HG03432 (cell line): ENCODE measurements around the gene DOCK1.

ENCODE experiments used
- ATAC-seq: cut with Tn5 transposase; IDR thresholded peaks from one replicate; pipeline ENCODE4 v1.9.1; 2021; ENCODE audit warnings: mild to moderate bottlenecking, moderate library complexity; ENCODE audit not compliant: unreplicated experiment

The DOCK1 gene

DNA sequence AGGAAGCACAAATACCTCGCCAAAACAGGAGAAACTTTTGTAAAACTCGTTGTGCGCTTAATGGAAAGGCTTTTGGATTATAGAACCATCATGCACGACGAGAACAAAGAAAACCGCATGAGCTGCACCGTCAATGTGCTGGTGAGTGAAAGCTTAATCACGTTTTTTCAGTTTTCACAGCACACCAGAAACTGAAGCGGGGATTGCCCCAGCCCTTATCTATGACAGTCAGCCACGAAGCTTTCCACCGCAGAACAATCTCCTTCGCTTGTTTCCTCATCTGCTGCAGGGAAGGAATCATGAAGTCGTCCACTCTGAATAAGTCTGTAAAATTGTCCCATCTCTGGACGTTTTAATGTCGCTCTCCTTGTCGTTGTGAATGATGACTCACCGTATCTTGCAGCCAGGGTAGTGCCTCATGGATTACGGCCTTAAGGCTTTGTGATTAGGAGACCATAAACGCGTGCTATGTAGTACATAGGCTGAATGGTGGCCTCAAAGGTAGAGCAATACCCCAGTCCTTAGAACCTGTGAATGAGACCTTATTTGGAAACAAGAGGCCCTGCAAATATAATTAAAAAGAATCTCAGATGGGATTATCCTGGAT is 468.9 kb downstream of the DOCK1 start:
- no peak for ATAC-seq

DNA sequence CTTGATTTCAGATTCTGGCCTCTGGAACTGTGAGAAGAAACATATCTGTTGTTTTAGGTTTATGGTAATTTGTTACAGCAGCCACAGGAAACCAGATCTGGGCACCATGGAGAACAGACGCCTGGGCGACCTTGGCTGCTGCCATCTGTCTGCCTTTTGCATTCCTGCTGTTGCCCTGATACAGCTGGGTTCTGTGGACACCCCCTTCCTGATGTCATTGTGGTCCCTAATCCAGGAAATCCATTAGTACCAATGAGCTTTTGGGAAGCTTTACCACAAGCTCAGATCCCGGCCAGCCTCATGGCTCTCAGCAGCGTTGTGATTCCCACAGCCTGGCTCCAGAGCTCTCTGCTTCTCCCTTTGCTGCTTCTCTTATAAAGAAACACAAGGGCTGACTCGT is 469.7 kb downstream of the DOCK1 start:
- no peak for ATAC-seq

DNA sequence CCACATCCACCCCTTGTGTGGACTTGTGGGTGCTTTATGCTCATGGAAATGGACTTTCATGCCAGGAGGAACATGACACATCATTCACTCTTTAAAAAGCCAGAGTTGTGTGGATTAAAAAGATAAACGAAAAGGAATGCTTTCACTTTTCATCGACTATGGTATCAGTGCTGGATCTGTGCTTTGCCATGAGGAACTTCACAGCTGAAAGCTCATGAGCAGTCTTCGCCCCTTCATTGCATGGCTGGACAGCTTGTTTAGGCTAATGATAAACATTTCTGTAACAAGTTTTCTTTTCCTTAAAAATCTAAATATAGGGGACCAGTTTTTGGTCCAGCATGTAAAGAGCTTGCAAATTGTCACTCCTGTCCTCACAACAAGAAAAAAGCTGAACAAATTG is 470.2 kb downstream of the DOCK1 start:
- no peak for ATAC-seq

DNA sequence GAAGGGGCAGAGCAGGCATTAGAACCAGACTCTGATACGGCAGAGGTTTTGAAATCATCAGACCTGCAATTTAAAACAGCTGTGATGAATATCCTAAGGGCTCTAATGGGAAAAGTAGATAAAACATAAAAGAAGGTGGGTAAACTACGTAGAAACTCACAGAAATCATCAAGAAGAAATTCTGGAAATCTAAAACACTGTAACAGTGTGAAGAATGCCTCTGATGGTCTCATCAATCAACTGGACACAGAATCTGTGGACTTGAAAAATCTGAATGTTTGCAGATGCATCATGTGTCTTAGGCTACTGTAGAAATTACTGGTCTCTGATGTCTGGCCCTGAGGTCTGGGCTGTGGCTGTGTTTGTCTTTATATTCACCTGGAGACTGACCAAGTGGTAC is 470.8 kb downstream of the DOCK1 start:
- ATAC-seq, result no peak

DNA sequence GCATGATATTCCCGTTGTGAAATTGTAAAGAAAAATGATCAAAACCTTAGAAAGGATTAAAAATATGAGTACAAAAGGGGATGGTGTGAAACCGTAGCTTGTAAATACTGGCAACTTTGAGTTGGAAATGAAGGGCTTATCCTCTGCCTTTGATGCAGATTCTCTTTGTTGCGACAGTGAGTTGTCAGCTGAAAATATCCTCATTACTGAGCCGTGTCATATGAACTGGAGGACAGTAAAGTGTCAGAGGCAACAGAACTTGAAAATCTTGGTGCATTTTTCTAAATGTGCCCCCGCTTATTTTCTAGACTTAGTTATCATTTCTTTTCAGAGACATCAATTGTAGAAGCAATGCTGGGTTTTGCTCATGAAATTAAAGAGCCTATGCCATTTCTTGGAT is 473.4 kb downstream of the DOCK1 start:
- no peak for ATAC-seq

DNA sequence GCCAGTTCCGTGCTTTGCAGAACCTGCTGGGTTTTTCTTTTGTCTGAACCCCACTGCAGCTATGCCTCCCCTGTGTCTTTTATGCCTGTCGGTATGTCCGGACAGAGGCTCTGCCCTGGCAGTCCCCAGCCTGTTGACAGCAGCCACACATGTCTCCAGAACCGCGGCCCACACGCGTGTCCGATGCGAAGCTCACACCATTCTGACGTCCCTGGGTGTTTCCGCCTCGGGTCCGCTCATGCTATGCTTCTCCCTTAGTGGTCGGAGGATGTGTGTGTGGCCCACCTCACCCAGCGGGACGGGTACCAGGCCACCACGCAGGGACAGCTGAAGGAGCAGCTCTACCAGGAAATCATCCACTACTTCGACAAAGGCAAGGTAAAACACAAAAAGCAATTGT is 479.3 kb downstream of the DOCK1 start:
- ATAC-seq, result no peak

DNA sequence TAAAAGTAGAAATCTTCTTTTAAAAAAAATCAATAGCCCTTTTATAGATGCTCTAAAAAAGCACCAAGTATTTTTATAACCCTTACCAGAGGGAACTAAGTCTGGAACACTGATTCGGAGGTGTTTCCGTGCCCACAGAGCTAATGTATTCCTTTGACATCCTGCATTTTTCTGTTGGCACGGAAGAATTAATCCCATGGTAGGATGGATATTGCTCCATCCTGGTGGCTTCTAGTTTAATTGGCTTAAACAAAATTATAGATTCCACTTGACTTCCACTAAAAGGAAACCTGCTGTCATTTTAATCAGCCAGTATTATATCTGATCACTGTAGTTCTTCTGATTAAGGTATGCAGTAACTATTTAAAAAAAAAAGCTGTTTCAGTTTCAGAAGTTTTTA is 479.8 kb downstream of the DOCK1 start:
- ATAC-seq, result no peak

DNA sequence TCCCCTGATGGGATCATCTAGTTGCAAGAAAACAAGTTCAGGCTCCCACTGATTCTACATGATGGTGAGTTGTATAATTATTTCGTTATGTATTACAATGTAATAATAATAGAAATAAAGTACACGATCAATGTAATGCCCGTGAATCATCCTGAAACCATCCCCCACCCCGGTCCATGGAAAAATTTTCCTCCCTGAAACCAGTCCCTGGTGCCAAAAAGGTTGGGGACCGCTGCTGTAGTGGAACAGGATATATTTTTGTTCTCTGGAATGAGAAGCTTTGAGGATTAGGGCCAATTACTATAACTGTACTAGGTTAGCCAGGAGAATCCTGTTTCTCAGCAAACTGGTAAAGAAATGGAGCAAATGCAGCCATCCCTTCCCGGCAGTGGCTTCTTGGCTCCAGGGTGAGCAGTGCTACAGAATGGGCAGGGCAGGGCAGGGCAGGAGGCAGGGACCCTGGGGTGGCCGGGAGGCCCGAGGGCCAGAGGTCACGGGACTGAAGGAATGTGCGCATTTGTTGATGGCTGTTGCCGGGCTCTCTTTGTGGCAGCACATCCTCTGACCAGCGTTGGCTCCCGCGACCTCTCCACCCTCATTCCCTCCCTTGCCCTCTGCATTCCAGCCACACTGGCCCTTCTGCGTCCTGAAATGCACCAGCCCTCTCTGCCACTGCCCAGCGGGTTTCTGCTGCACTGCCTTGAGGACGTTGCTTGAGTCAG is 481.5 kb downstream of the DOCK1 start:
- ATAC-seq, result no peak

DNA sequence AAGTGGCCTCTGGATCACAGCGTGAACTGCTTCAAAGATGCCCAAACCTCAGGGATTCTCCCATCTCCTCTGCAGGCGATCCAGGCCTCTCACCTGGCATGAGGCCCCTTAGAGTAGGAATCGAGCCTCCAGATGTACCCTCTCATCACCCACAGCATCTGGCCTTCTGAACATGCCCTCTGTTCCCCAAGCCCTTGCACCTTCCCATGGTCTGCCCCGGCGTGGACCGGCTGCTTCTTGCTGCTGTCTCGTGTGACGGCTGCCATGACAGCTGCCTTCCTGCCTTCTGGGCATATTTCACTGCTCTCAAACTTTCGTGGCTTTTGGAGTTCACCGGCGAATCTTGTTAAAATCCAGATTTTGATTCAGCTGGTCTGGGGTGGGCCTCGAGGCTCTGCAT is 486.6 kb downstream of the DOCK1 start:
- no peak for ATAC-seq

DNA sequence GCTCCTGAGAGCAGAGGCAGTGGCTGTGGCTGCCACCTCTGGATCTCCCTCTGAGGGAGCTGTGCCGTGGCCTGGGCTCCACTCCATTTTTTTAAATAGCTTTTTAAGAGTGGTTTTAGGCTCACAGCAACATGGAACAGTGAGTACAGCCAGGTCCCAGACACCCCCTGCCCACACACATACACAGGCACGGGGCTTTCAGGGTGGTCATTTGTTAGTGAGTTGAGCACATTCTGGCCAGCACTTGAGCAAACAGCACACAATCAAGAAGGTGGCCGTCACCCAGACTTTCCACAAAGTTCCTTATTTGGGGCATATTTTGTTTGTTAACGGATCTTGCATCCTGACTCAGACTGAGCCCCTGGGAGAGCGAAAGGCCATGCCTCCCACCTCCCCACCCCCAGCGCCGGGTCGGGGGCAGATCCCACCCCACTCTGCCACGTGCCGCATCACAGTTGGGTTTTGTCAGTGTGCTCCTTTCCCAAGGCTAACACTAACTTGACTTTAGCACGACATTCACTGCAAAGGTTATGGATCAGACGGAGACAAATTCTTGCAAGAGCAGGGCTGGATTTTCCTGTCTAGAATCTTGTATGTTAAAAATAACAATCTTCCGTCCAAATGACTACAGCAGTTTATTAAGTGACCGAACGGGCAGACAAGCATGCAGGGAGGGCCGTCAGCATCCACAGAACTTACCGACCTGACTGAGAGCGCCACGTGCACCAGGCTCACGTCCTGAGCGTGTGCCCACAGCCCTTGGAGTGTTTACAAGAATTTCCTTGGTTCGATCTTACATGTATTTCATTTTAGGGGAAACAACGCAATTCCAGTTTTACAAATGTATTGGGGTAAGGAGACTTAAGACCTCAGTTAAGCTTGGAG is 487.4 kb downstream of the DOCK1 start:
- no peak for ATAC-seq

DNA sequence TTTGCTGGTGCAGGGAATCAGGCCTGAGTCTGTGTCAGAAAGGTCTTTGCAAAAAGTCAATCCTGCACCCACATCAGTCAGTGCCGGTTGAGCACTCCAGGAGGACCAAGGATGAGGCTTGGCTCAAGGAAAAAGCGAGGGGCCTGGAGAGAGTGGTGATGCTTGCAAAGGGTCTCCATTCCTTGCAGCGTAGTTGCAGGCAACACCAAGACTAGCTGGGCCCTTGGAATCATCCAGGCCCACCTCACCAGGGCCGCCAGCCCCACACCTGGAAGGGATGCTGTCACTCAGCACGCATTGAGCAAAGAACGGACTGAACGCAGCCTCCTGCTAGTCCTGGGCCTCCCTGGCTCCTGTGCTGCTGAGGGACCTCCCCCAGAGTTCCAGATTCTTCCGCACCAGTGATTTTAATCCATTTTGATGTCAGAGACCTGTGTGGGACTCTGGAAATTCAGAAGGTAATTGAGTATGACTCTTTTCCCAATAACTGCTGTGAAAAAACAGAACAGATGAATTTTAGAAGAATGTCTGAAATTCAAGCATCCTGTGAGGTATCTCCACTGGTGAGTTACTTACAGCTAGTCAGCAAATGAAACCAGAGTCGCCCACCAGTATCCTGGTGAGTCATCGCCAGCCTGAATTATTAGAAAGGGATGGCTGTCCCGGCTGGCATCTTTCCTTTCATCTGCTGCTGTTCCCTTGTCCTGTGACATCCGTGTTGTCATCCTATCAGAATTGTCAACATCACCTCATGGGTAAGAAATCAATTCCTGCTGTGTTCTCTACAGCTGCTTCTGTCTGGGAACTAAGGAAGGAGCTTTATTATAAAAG is 493.1 kb downstream of the DOCK1 start:
- no peak for ATAC-seq

DNA sequence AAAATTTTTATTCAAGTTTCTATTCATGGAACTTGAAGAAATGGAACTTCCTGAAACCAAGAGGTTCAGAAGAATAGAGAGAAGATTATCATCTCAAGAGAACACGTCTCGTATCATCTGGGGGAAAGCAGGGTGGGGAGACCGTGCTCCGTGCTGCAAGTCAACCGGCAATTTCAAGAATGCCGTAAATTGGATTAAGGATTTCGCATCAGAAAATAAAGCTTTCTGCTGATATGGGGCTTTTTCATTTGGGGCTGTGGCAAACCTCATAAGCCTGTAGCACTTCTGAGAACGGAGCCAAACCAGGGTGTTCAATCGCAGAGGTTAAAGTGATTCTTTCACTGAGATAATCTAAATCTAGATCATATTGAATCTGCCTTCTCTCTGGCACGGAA is 493.7 kb downstream of the DOCK1 start:
- no peak for ATAC-seq

DNA sequence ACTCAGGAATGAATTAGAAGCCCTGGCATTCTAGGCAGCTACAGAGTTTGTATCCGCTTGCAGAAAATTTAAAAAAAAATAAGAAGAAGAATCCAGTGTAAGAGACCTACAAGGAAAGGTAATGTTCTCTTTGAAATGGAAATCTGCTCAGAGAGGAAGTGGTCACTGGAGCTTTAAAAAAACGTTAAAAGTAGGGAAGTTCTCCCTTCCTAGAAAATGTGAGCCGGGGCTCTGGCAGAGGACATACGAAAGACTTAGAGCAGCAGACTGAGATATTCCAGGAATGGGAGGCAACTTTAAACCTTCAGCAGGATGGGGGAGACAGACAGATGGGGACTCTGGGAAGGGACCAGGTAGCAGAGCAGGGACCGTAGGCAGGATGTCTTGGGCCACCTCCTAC is 494.4 kb downstream of the DOCK1 start:
- no peak for ATAC-seq

DNA sequence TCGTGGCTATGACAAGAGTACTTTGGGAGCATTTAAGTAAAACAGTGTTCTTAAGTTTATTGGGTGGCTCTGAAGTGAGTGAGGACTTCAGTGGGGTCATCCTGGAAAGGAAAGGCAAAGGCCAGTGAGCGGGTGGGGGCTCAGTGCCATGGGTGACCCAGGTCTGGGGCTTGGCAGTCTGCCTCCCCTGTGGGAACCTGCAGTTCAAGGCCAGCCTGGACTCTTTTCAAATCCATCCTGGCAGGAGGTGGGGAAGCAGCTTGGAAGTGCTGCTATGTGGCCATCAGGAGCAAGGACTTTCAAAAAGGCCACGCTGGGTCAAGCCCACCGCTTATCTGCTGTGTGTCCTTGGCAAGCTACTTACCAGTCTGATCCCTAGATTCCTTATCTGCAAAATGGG is 495.0 kb downstream of the DOCK1 start:
- no peak for ATAC-seq

DNA sequence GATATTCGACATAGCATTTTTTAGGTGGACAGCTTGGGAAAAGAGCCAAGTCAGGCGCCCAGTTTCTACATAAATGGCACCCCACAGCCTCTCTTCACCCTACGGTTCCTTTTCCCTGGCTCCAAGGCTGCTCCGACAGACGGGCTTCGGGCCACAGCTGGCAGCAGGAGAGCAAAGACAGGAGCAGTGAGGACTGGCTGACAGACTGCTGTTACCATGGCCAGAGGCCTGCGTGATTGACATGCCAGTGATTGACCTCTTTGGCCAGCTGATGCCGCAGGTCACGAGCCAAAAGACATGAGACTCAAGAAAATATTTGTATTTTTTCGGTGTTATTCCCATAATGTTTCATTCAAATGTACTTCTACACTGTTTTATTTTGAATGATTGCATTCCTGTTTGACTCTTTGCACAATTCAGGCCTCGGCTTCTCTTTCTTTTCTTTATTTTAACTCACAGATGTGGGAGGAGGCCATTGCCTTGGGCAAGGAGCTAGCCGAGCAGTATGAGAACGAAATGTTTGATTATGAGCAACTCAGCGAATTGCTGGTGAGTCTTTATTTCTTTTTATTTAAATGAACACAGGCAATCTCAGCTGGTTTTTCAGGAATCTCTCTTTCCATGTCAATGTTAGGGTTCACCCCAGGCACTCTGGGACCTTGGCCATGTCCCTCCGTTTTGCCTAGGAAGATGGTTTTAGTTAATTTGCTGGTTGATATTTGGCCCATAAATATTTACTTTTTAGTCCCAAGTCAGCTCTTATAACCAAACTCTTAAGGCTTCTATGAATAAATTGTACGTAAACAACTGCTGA is 497.6 kb downstream of the DOCK1 start:
- ATAC-seq, result no peak

DNA sequence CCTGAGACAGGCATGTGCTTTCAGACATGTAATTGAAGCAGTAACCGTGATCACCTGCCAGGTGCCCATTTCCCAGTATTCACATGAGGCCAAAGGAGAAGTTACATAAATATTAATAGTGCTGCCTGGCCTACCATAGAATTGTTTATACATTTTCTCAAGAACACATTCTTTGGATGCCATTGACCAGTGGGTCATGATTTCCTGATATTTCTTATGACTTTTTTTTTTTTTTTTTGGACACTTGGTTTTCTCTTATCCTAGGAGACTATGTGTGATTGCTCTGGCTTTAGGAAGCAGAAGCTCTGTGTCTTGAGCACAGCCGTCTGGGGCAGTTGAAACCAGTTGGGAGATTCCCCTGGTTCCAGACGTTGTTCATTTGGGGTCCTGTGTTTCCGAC is 500.0 kb downstream of the DOCK1 start:
- ATAC-seq, result no peak

DNA sequence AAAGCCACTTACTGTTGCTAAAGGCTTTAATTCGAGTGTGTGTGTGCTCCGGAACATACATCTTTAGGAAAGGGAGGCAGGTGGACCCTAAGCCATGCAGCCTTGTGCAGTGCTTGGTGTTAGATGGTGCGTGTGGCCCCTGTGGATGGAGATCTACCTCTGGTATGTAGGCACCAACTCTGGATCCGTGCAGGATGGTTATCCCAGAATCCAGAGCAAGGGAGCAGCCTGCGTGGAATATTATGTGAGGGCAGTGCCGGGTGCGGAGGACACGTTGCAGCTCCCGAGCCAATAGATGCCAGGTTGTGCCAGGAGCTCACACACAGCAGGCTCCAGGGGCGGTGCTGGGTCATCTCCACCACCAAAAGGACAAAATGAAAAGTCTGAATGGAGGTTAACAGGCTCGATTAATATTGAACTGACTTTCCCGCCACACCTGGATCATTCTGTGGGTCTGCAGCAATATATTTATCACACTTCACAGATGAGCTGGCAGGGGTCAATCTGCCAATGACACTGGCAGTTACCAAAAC is 500.9 kb downstream of the DOCK1 start:
- ATAC-seq, result no peak

DNA sequence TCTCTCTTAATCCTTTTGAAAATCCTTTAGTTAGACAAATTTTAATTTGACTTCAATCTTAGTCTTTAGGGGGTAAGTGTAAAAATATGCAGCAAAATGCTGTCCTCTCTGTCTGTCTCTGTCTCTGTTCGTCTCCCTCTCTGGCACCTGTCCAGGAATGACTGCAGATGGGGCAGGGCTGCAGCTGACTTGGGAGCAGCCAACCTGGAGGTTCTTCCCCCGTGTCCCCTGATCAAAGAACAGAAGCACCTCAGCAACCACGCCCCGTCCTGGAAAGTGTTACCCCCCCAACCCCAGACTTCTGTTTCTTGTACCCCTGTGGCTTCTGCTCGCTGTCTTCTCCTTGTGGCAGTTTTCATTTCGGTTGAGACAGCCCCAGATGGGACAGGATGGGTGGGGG is 502.3 kb downstream of the DOCK1 start:
- ATAC-seq, result no peak

DNA sequence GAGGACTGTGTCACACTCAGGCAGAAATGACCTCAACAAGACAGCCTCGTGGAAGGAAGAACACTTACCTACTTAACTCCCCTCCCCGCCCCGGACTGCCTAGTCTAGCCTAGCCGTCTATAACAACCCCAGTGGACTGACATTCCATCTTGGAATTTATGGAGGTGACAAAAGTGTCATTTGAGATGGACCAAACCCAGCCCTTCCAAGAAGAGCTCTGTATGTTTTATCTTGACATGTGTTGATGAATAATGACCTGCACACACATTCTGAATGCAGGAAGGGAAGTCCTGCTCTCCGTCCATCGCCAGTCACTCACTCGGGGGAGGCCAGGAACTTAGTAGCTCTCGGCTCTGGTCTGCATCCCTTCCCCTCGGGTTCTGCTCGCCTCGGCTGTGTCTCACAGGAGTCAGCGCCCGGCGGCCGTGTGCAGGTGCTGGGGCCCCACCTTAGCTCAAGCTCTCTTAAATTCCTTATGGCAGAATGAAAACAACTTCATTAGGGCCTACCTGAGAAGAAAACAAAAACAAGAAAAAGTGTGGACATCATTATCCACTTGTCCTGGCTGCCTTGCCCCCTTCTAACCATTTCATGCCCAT is 503.0 kb downstream of the DOCK1 start:
- no peak for ATAC-seq

DNA sequence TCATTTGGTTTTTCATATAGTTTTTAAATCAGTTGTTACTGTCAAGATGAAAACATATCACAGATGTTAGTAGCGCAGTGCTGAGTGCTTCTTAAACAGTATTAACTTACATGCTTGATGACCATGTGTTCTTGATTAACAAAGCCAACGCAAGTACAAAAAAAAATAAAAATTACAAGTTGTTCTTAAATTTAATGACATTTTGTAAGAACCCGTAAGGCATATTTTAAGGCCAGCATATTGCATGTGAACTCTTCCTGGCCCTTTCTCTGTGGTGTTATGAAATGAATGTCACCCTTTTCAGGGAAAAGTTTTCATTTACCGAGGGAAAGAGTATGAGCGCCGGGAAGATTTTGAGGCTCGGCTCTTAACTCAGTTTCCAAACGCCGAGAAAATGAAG is 503.5 kb downstream of the DOCK1 start:
- ATAC-seq, result no peak
